GM13977 (cell line): ENCODE results near the gene NPAS1.

Source experiments
- DNase-seq: peaks from one replicate; pipeline ENCODE4 v3.0.0; 2012; ENCODE audit warnings: low spot score
- in situ Hi-C: fragments of 300-500 bp; cut with MboI; formaldehyde crosslinking; loops from one replicate; pipeline ENCODE4 v1.12.0; 2022; ENCODE audit warnings: low sequenced_read_pairs, low pct_unique_long_range_greater_than_20kb, mixed read lengths, inconsistent platforms; ENCODE audit not compliant: unreplicated experiment
- TF ChIP-seq, protein P1 (sequence below): IDR thresholded peaks from 2 replicates; pipeline ENCODE4 v1.5.1; 2012; ENCODE audit warnings: mild to moderate bottlenecking, control low read depth; ENCODE audit not compliant: insufficient read depth; ENCODE audit errors: extremely low read depth, missing control alignments

Gene NPAS1

DNA sequence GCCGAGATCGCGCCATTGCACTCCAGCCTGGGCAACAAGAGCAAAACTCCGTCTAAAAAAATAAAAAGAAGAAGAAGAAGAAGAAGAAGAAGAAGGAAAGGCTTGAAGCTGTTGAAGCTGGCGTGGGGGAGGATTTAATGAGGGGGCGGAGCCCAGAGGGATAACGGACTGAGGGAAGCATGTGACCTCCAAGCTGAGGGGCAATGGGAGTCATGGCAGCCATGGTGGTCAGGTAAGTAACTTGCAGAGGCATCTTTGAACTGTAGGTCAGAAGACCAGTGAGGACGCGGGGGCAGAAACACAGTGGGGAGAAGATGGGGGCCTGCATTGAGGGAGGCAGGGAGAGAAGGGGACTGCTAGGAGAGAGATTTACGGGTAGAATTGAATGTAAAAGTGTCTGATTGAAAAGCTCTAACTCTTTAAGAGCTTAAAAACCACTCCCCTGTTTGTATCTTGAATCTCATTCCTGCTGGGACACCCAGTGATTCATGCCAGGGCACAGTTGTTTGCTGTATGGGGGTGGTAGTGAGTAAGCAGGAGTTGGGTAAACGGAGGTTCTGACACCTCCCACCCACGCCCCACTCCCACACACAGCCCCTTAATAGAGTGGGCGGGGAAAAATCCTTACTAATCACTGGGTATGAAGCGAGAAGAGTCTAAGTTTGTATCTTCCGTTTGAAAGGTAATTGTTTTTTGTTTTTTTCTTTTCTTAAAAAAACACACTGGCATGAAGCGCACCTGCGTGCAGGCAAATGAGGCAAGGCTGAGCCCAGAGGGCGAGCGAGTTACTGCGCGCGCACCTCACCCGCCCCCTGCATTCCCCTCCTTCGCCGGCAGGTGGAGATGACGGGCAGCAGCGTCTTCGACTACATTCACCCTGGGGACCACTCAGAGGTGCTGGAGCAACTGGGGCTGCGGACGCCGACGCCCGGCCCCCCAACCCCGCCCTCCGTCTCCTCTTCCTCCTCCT lies 15.8 kb downstream of the NPAS1 start:
- DNase-seq = peak; percentile 97
- in situ Hi-C loops = no loop called here

DNA sequence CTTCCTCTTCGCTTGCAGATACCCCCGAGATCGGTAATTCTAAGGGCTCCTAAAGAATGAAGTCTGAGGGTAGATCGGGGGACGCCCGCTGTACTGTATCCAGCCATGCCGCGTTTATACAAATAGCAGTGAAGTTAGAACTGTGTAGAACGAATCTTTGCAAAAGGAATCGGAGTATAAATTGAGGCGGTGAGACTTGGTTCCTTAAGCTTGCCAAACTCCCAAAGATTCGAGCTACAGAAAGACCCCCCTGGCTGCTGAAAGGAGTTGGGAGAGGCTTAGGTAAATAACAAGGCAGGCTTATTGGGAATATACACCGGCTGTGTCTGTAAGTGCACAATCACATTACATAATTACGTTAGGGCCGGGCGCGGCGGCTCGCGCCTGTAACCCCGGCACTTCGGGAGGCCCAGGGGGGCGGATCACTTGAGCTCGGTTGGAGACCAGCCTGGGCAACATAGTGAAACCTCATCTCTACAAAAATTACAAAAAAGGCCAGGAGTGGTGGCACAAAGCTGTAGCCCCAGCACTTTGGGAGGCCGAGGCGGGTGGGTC lies 16.5 kb downstream of the NPAS1 start:
- in situ Hi-C loops = no loop called here
- TF ChIP-seq, protein P1, sequence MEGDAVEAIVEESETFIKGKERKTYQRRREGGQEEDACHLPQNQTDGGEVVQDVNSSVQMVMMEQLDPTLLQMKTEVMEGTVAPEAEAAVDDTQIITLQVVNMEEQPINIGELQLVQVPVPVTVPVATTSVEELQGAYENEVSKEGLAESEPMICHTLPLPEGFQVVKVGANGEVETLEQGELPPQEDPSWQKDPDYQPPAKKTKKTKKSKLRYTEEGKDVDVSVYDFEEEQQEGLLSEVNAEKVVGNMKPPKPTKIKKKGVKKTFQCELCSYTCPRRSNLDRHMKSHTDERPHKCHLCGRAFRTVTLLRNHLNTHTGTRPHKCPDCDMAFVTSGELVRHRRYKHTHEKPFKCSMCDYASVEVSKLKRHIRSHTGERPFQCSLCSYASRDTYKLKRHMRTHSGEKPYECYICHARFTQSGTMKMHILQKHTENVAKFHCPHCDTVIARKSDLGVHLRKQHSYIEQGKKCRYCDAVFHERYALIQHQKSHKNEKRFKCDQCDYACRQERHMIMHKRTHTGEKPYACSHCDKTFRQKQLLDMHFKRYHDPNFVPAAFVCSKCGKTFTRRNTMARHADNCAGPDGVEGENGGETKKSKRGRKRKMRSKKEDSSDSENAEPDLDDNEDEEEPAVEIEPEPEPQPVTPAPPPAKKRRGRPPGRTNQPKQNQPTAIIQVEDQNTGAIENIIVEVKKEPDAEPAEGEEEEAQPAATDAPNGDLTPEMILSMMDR = no peak
- DNase-seq = no peak

More for the DNA sequence above, 15.8 kb downstream of the NPAS1 start:
- TF ChIP-seq, protein P1 = peak; percentile 88

DNA sequence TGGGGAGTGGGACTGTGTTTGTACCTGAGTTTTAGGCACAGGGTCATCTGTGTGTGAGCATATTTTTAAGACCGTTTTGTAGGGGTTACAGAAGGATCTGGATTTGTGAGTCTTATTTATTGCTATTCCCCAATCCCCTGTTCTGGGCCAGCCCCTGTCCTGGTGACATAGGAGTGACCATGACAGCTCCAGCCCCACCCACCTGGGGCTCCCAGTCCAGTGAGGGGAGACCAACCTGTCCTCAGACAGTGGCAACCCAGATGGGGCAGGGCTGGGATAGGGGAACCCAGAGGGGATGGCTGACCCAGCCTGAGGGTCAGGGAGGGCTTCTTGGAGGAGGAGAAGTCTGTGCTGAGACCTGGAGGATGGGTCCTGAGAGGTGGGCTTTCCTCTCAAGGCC lies 18.1 kb downstream of the NPAS1 start:
- no peak for DNase-seq
- TF ChIP-seq, protein P1 = no peak
- in situ Hi-C loops = no loop called here

DNA sequence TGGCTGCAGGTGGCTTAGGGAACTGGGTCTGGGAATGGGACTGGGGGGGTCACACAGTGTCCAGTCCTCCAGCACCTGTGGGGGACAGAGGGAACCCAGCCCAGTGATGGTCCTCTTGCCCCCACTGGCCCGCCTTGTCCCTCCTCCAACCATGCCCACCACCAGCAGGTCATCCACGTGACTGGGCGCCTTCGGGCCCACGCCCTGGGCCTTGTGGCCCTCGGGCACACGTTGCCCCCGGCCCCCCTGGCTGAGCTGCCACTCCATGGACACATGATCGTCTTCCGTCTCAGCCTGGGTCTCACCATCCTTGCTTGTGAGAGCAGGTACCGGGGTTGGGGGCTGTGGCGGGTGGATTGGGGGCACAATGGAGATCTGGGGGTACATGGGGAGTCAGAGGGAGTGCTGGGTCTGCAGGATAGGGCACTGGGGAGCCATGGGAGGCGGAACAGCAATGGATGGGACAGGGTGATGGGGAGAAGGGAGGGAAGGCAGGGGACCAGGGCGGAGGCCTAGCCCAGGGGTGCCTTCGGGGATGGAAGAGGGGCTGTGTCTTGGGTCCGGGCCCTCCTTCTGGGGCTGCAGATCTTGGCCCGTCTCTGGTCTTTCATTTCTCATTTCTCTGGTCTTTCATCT lies 19.7 kb downstream of the NPAS1 start:
- in situ Hi-C loops = no loop called here
- no peak for DNase-seq
- TF ChIP-seq, protein P1 = no peak

DNA sequence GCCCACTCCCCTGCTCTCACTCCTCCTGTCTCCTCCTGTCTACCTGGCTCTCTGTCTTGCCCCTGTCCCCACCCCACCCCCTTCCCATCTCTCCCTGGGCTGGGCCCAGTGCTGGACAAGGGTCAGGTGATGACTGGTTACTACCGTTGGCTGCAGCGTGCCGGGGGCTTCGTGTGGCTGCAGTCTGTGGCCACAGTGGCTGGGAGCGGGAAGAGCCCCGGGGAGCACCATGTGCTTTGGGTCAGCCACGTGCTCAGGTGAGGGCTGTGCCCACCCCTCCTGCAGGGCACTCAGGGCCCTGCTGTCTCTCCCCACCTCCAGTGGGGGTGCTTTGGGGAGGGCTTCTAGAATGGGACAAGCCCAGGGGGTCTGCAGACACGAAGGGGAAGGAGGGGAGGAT lies 21.2 kb downstream of the NPAS1 start:
- in situ Hi-C loops = no loop called here
- DNase-seq = no peak
- TF ChIP-seq, protein P1 = no peak

DNA sequence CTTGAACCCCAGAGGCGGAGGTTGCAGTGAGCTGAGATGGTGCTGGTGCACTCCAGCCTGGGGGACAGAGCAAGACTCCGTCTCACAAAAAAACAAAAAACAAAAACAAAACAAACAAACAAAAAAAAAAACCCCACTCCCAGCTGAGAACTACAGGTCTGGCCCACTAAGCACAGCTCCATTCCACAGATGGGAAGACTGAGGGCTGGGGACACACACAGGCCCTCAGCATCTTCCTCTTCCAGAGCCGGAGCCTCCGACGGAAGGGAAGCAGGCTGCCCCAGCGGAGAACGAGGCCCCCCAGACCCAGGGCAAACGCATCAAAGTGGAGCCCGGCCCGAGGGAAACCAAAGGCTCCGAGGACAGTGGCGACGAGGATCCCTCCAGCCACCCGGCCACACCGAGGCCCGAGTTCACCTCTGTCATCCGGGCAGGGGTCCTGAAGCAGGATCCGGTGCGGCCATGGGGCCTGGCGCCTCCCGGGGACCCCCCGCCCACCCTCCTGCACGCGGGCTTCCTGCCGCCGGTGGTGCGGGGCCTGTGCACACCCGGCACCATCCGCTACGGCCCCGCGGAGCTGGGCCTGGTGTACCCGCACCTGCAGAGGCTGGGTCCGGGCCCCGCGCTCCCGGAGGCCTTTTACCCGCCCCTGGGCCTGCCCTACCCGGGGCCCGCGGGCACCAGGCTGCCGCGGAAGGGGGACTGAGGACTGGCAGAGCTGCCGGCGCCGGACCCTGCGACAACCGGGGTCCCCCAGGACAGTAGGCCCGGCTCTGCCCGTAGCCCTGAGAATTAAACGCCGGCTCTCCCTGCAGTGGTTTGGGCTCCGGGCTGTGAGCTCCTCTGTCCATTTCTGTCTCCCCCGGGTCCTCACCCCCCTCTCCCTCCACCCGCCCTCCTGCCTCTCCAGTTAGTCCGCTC lies 25.6 kb downstream of the NPAS1 start:
- DNase-seq = no peak
- in situ Hi-C loops = no loop called here
- TF ChIP-seq, protein P1 = no peak
